ENCODE results near the gene COQ2. TPM values are rescaled to one million over a fixed set of nuclear protein-coding genes. Genes with fewer than 3 reads are reported as not detected.

The COQ2 gene
- polyA plus RNA-seq, 1 of the 3 experiments (the other 2 are of a cell fraction): 14.8 TPM

DNA sequence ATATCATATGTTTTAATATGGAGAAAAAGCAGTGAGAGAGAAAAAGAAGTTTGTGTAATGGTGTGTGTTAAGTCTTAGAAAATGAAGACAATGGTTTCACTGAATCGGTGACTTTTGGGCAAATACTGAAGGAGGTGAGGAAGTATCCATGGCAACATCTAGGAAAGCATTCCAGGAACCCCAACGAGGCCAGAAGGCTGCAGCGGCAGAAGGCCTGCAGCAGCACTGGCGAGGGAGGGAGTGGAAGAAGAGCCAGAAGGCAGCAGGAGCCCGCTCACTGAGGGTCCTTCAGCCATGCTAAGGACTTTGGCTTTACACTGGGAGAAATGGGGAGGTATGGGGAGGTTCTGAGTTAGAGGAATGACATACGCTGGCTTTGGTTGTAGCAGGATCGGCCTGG lies 26.8 kb downstream of the COQ2 start:
- H4K20me1 ChIP-seq (ENCODE audit: insufficient read depth): no peaks in the 10 kb centered on the region
- no peaks in the 10 kb centered on the region for H3K9me3 ChIP-seq
- H3K36me3 ChIP-seq (replicated peaks in 1 of 2; ENCODE audit: control insufficient read depth in 1 of 2, insufficient read depth in 2 of 2, low read length in 1 of 2): peaks cover 0 to 8% of the 10 kb centered on the region in 2 experiments
- POLR2A ChIA-PET: no interaction called here
- no peaks in the 10 kb centered on the region for H3K9me2 ChIP-seq
- WGBS (ENCODE audit: low lambda C conversion rate): 93% methylated on average over 7 of the region's 7 CpGs
- H3K79me2 ChIP-seq (ENCODE audit: insufficient read depth): no peaks in the 10 kb centered on the region
- H3K27me3 ChIP-seq (ENCODE audit: insufficient read depth): no peaks in the 10 kb centered on the region
- no peak for DNase-seq
- TF ChIP-seq NFIC (IDR thresholded peaks at IDR 0.05; ENCODE audit: borderline replicate concordance) (no peak), FOXJ3 (CRISPR knock-in tag; IDR thresholded peaks at IDR 0.05) (no peak), USF1 (IDR thresholded peaks at IDR 0.05; ENCODE audit: borderline replicate concordance, low read depth) (no peak), RFX5 (IDR thresholded peaks at IDR 0.05; ENCODE audit: low read length) (no peak), EP300 (IDR thresholded peaks at IDR 0.05; ENCODE audit: borderline replicate concordance in 1 of 2, low read depth in 1 of 2, low read length in 1 of 2) (no peak), RAD21 (IDR thresholded peaks at IDR 0.05; ENCODE audit: low read length) (no peak), TEAD4 (IDR thresholded peaks at IDR 0.05; ENCODE audit: borderline replicate concordance, insufficient read depth) (no peak), YY1 (IDR thresholded peaks at IDR 0.05; ENCODE audit: low read depth) (no peak)
- TF ChIP-seq, protein P1, sequence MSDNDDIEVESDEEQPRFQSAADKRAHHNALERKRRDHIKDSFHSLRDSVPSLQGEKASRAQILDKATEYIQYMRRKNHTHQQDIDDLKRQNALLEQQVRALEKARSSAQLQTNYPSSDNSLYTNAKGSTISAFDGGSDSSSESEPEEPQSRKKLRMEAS (IDR thresholded peaks at IDR 0.05; ENCODE audit: low read depth): no peak
- H3K27ac ChIP-seq (ENCODE audit: low read depth in 2 of 2, low read length in 1 of 2): no peak overlapping the region
- H3F3A ChIP-seq (replicated peaks; ENCODE audit: insufficient read depth): peaks cover 21% of the 10 kb centered on the region
- H3K9ac ChIP-seq: no peak overlapping the region
- H3K4me1 ChIP-seq (ENCODE audit: control insufficient read depth in 1 of 2, insufficient read depth in 2 of 2, low read depth in 1 of 2, low read length in 1 of 2): peaks cover 0 to 4% of the 10 kb centered on the region in 2 experiments; a peak in 1 of 4 replicates
- H3K4me2 ChIP-seq: no peak overlapping the region
- CTCF ChIA-PET: no interaction called here
- H3K4me3 ChIP-seq (ENCODE audit: low read depth in 2 of 2, low read length in 1 of 2): no peak overlapping the region
- no peak overlapping the region for H2AFZ ChIP-seq (ENCODE audit: low read depth)

DNA sequence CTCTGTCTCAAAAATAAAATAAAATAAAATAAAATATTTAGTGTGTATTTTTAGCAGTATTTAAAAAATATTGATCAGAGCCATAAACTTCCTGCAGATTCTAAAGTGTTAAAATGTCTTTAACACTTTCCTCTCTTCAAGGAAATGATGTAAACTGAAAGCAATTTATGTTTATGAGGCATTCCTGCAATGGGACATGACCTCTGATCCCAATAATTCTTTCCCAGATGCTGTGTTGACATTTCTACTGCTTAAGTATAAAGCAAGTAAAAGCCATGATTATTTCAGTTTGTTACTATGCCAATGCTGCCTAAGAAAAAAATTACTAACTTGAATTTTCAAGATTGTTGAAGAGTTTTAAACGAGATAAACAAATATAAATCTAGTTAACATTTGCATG lies 29.0 kb downstream of the COQ2 start:
- WGBS (ENCODE audit: low lambda C conversion rate): 89% methylated on average over 1 of the region's 1 CpG
- DNase-seq: no peak
- H3K4me3 ChIP-seq (ENCODE audit: low read depth in 2 of 2, low read length in 1 of 2): no peak overlapping the region
- H3K4me2 ChIP-seq: no peak overlapping the region
- ChIA-PET POLR2A (no interaction called here), CTCF (no interaction called here)
- H3K79me2 ChIP-seq (ENCODE audit: insufficient read depth): no peaks in the 10 kb centered on the region
- H4K20me1 ChIP-seq (ENCODE audit: insufficient read depth): no peaks in the 10 kb centered on the region
- no peaks in the 10 kb centered on the region for H3K36me3 ChIP-seq (replicated peaks in 1 of 2; ENCODE audit: control insufficient read depth in 1 of 2, insufficient read depth in 2 of 2, low read length in 1 of 2)
- no peak overlapping the region for H2AFZ ChIP-seq (ENCODE audit: low read depth)
- H3K9me3 ChIP-seq: no peaks in the 10 kb centered on the region
- no peak overlapping the region for H3K27ac ChIP-seq (ENCODE audit: low read depth in 2 of 2, low read length in 1 of 2)
- H3F3A ChIP-seq (replicated peaks; ENCODE audit: insufficient read depth): peaks cover 12% of the 10 kb centered on the region
- H3K9ac ChIP-seq: no peak overlapping the region
- H3K9me2 ChIP-seq: no peaks in the 10 kb centered on the region
- H3K4me1 ChIP-seq (ENCODE audit: control insufficient read depth in 1 of 2, insufficient read depth in 2 of 2, low read depth in 1 of 2, low read length in 1 of 2): peaks cover 0 to 4% of the 10 kb centered on the region in 2 experiments; a peak in 1 of 4 replicates
- no peaks in the 10 kb centered on the region for H3K27me3 ChIP-seq (ENCODE audit: insufficient read depth)
- no peak for TF ChIP-seq EZH2phosphoT487 (IDR thresholded peaks at IDR 0.05; ENCODE audit: borderline replicate concordance, low read depth)
- TF ChIP-seq, protein P2, sequence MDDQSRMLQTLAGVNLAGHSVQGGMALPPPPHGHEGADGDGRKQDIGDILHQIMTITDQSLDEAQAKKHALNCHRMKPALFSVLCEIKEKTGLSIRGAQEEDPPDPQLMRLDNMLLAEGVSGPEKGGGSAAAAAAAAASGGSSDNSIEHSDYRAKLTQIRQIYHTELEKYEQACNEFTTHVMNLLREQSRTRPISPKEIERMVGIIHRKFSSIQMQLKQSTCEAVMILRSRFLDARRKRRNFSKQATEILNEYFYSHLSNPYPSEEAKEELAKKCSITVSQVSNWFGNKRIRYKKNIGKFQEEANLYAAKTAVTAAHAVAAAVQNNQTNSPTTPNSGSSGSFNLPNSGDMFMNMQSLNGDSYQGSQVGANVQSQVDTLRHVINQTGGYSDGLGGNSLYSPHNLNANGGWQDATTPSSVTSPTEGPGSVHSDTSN (IDR thresholded peaks at IDR 0.05): peak; percentile 48; the same call in 1 of the 2 replicates
- no peak for TF ChIP-seq JUND (IDR thresholded peaks at IDR 0.05)
- TF ChIP-seq EP300 (IDR thresholded peaks at IDR 0.05; ENCODE audit: borderline replicate concordance in 1 of 2, low read depth in 1 of 2, low read length in 1 of 2): 0 out of 4 replicates have a peak, but pooled peaks of 1 of the 2 experiments have one; percentile 14
- TF ChIP-seq TCF12 (IDR thresholded peaks at IDR 0.05): peak; percentile 17; the same call in 1 of the 2 replicates

Data from SK-N-SH (cell line).